ENCODE data around the gene HSD17B1. TPM values are rescaled to one million over a fixed set of nuclear protein-coding genes. Genes with fewer than 3 reads are reported as not detected.

The HSD17B1 gene
- total and polyA plus RNA-seq, 8 donors: 0.32 to 3.5 (median 0.91) TPM

DNA sequence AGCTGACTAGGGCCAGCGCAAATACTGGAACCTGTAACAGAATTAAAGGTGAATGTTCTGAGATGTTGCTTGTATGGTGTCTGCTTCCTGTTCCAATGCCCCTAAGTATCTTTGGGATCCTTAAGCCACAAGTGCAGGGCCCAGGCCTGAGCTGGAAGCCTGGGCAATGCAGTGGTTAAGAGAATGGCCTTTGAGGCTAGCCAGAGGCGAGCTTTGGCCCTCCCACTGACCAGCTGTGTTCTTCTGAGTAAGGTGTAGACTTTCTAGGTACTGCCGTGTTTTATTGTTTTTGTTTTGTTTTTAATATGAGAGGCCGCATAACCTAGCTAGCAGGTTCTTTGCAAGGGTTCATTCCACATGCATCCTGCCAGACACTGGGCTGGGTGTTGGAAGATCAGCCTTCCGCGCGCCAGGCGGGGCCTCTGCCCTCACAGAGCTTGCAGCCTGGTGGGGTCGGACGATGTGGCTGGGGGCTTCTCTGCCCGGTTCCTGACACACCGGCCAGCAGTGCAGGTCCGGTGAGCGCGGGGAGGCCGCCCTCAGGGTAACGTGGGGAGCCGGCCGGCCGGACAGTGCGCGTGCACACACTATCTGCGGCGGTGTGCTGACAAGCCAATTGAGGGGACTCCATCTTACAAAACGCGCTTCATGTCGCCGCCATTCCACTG lies 13.6 kb downstream of the HSD17B1 start:
- Histone ChIP-seq H3K4me3 (peak overlapping the region; percentile 73 to 88 (median 82)), H3K27me3 (no peaks in the 10 kb centered on the region), H3K27ac (peak overlapping the region; percentile 87 to 93 (median 90)), H3K9me3 (no peaks in the 10 kb centered on the region), H3K4me1 (peaks cover 0 to 30% (median 10%) of the 10 kb centered on the region in 3 donors), H3K36me3 (peaks cover 0 to 44% (median 18%) of the 10 kb centered on the region in 3 donors)
- TF ChIP-seq, protein P1, sequence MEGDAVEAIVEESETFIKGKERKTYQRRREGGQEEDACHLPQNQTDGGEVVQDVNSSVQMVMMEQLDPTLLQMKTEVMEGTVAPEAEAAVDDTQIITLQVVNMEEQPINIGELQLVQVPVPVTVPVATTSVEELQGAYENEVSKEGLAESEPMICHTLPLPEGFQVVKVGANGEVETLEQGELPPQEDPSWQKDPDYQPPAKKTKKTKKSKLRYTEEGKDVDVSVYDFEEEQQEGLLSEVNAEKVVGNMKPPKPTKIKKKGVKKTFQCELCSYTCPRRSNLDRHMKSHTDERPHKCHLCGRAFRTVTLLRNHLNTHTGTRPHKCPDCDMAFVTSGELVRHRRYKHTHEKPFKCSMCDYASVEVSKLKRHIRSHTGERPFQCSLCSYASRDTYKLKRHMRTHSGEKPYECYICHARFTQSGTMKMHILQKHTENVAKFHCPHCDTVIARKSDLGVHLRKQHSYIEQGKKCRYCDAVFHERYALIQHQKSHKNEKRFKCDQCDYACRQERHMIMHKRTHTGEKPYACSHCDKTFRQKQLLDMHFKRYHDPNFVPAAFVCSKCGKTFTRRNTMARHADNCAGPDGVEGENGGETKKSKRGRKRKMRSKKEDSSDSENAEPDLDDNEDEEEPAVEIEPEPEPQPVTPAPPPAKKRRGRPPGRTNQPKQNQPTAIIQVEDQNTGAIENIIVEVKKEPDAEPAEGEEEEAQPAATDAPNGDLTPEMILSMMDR (IDR thresholded peaks at IDR 0.05): no peak
- DNase-seq (peak in 1 of 6 donors; percentile 30), ATAC-seq (peak in 1 of 4 donors; percentile 25), FAIRE-seq (no peak)
- intact Hi-C loops (cut with DNase I): no loop called here
- 20 to 26% methylated on average over 28 of the region's 28 CpGs for WGBS, 2 donors

DNA sequence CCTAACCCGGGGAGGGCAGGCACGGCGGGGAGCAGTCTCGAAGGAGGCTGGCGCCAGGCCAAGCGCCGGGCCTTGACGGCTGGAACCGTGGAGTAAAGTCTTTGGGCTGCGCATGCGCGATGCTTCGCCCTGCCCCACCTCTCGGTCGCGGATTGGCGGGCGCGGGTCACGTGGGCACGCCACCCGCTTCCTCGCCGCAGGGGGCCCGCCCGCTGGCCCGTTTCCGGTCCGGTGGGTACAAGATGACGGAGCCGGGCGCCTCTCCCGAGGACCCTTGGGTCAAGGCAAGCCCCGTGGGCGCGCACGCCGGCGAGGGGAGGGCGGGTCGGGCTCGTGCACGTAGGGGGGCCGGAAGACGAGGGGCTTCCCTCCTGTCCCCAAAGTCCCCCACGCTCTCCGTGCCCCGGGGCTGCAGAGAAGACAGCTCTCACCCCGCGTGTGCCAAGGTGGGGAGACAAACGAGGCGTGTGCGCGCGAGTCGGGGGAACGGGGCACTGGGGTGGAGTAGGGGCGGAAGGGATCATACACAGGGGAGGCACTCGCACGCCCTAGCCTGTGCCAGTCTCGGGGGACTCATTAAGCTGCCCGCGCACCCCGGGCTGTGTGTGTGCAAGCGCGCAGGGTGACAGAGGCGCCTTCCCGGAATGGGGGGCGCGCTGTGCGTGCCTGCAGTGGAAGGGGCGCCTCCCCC lies 14.3 kb downstream of the HSD17B1 start, which contains the start of gene MLX:
TSS of gene MLX (plus strand) at position 218 of the 691 bp plus-strand sequence. CDS start at position 243, 25 bp downstream.
- WGBS, 2 donors: 0% methylated on average over 42 to 72 of the region's 72 CpGs
- Histone ChIP-seq H3K4me1 (peaks cover 3 to 32% (median 11%) of the 10 kb centered on the region in 3 donors), H3K27ac (peak within 1 kb of the TSS; percentile 87 to 93 (median 90)), H3K27me3 (no peaks in the 10 kb centered on the region), H3K36me3 (peaks cover 0 to 47% (median 22%) of the 10 kb centered on the region in 3 donors), H3K9me3 (no peaks in the 10 kb centered on the region), H3K4me3 (peak within 1 kb of the TSS; percentile 73 to 88 (median 82))
- TF ChIP-seq, protein P1 (IDR thresholded peaks at IDR 0.05): no peak
- intact Hi-C loops (cut with DNase I): no loop called here
- ATAC-seq (peak; percentile 76 to 83 (median 82)), FAIRE-seq (no peak), DNase-seq (peak; percentile 91 to 99 (median 96))

DNA sequence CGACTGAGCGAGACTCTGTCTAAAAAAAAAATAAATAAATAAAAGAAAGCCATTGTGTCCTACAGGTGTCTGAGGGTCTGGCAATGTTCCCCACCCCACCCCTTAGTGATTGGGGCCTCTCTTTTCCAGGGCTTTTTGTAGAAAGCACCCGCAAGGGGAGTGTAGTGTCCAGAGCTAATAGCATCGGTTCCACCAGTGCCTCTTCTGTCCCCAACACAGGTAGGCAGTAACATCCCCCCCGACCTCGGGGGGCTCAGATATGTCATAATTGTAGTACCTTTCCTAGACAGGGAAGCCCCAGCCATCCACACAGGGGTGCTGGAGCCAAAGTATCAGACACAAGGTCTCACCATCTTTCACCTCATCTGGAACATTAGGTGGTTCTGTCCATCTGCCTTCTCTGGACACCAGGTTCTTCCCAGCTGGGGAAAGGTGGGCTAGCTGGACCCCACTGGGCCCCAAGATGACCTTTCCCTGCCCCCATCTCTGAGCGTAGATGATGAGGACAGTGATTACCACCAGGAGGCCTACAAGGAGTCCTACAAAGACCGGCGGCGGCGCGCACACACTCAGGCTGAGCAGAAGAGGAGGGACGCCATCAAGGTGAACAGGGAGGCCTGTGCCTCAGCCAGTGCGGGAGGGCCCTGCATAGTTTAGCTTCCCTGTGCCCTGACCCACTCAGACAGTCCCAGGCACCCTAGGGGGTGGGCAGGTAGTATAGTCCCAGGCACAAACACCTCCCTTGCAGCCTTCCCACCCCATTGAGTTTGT lies 15.8 kb downstream of the HSD17B1 start:
- TF ChIP-seq, protein P1 (IDR thresholded peaks at IDR 0.05): no peak
- 81 to 84% methylated on average over 14 of the region's 14 CpGs for WGBS, 2 donors
- no peaks in the 10 kb centered on the region for H3K9me3 ChIP-seq
- no peaks in the 10 kb centered on the region for H3K27me3 ChIP-seq
- peaks cover 4 to 33% (median 5%) of the 10 kb centered on the region in 3 donors for H3K4me1 ChIP-seq
- peaks cover under 1 to 62% (median 34%) of the 10 kb centered on the region in 3 donors for H3K36me3 ChIP-seq
- intact Hi-C loops (cut with DNase I): no loop called here
- ATAC-seq (no peak), DNase-seq (peak in 1 of 6 donors; percentile 65), FAIRE-seq (no peak)
- H3K4me3 ChIP-seq: no peak overlapping the region
- no peak overlapping the region for H3K27ac ChIP-seq

DNA sequence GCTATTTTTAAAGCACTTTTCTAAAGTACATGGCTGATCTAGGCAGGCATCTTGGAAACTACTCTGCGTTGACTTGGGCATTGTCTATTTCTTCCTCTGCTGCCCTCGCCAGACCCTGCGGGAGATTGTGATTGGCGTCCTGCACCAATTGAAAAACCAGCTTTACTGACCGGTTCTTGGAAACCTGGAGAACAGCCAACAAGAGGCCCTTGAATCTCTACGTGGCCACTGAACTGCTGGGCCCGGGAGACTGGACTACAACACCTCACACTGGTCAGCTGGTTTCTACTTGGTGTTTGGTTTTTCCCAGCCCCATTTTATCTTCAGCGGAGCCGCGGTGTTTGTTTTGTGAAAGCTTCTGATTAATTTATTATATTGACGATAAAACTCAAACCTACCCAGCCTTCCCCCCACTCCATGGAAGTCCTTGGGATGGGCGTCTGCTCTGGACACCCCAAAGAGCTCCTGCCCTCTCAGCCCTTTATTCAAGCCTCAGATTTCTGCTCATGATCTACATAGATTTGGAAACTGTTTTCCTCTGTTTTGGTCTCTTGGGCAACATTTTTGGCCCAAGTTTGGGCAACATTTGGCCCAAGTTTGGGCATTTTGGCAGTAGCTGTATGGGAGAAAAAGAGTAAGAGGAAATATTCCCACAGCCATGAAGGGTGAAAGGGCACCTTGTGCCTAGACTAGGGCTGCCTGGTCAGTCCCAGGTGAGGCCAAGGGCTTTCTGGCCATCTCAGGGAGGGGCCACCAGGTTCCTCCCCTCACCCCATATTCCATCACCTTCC lies 18.9 kb downstream of the HSD17B1 start:
- intact Hi-C loops (cut with DNase I): no loop called here
- Histone ChIP-seq H3K27me3 (no peaks in the 10 kb centered on the region), H3K4me1 (peaks cover 4 to 20% (median 4%) of the 10 kb centered on the region in 3 donors), H3K9me3 (no peaks in the 10 kb centered on the region), H3K36me3 (peaks cover 3 to 47% (median 28%) of the 10 kb centered on the region in 3 donors), H3K4me3 (no peak overlapping the region), H3K27ac (peak overlapping the region in 2 of 4 donors; percentile 15 to 46)
- FAIRE-seq (no peak), ATAC-seq (peak in 3 of 4 donors; percentile 8 to 55 (median 16)), DNase-seq (peak in 5 of 6 donors; percentile 42 to 73 (median 64))
- TF ChIP-seq, protein P1 (IDR thresholded peaks at IDR 0.05): no peak
- 19 to 21% methylated on average over 12 of the region's 12 CpGs for WGBS, 2 donors

Data from pancreas (tissue), 10 donors.